ENCODE results near the gene TMEM94.

Gene TMEM94

DNA sequence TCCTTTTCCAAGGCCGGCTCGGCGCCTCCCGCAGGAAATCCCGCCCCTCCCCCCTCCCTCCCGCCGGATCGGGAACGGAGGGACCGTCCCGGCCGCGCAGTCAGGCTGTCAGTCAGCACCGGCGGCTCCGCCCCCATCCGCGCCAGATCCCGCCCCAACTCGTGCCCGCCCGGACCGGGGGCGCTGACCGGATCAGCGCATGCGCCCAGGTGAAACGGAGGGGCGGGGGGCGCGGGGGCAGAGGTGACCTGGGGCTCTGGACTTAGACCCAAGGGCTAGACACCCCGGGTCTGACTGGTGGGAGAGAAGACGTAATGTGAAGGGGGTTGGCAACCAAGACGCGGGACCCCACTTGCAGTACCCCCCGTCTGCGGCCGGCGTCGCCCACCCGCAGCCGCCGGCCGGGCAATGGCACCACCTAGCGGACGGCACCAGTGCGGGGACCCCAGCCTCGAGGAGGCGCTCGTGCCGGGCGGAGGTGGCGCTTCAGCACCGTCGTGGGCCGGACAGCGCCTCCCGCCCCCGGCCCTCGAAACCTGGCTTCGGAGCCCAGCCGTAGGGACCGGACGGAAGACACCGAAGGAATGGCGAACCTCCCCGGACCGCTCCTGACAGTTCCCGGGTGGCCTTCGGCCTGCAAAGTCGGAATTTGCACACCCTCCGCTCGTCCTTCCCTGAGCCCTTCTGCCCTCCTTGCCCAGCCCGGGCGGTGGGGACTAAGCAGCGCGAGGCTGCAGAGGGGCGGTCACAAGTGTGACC is 59.2 kb downstream of the TMEM94 start, which contains the start of gene CASKIN2:
Gene CASKIN2, minus strand, starts transcription at position 42 of the 759 bp plus-strand sequence. CDS start 1,733 bp downstream, outside the sequence.
- TF ChIP-seq EZH2 (optimal IDR thresholded peaks at IDR 0.05; ENCODE audit: low read depth, low read length) = no peak
- TF ChIP-seq, protein P1, sequence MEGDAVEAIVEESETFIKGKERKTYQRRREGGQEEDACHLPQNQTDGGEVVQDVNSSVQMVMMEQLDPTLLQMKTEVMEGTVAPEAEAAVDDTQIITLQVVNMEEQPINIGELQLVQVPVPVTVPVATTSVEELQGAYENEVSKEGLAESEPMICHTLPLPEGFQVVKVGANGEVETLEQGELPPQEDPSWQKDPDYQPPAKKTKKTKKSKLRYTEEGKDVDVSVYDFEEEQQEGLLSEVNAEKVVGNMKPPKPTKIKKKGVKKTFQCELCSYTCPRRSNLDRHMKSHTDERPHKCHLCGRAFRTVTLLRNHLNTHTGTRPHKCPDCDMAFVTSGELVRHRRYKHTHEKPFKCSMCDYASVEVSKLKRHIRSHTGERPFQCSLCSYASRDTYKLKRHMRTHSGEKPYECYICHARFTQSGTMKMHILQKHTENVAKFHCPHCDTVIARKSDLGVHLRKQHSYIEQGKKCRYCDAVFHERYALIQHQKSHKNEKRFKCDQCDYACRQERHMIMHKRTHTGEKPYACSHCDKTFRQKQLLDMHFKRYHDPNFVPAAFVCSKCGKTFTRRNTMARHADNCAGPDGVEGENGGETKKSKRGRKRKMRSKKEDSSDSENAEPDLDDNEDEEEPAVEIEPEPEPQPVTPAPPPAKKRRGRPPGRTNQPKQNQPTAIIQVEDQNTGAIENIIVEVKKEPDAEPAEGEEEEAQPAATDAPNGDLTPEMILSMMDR (IDR thresholded peaks at IDR 0.05; ENCODE audit: low read length) = peak; percentile 97
- TF ChIP-seq EZH2phosphoT487 (IDR thresholded peaks at IDR 0.05; ENCODE audit: low read length) = no peak
- no peak within 1 kb of the TSS for H3K27ac ChIP-seq (ENCODE audit: low read length)
- H3K4me2 ChIP-seq (ENCODE audit: low read depth, low read length) = peak within 1 kb of the TSS; percentile 87
- H3K27me3 ChIP-seq (replicated peaks; ENCODE audit: insufficient read depth, low read length) = no peaks in the 10 kb centered on the region
- H4K20me1 ChIP-seq (ENCODE audit: insufficient read depth, low read length) = no peaks in the 10 kb centered on the region
- H2AFZ ChIP-seq (ENCODE audit: low read length) = peak within 1 kb of the TSS; percentile 79
- peaks cover 13% of the 10 kb centered on the region for H3K4me1 ChIP-seq (ENCODE audit: low read length)
- H3K36me3 ChIP-seq (replicated peaks; ENCODE audit: insufficient read depth, low read length) = no peaks in the 10 kb centered on the region
- no peaks in the 10 kb centered on the region for H3K9me2 ChIP-seq (replicated peaks; ENCODE audit: insufficient read depth, low read length)
- peak within 1 kb of the TSS; percentile 38; the same call in 1 of the 2 replicates for H3K9ac ChIP-seq (ENCODE audit: low read length)
- peak within 1 kb of the TSS; percentile 63 for H3K4me3 ChIP-seq (ENCODE audit: low read length)
- peaks cover 17% of the 10 kb centered on the region for H3K79me2 ChIP-seq (ENCODE audit: low read length)
- no peaks in the 10 kb centered on the region for H3K9me3 ChIP-seq (replicated peaks; ENCODE audit: insufficient read depth, low read length)
- DNase-seq = peak; percentile 86
- H3F3A ChIP-seq (ENCODE audit: insufficient read depth, low read length) = peaks cover 7% of the 10 kb centered on the region; the same call in 1 of the 2 replicates

DNA sequence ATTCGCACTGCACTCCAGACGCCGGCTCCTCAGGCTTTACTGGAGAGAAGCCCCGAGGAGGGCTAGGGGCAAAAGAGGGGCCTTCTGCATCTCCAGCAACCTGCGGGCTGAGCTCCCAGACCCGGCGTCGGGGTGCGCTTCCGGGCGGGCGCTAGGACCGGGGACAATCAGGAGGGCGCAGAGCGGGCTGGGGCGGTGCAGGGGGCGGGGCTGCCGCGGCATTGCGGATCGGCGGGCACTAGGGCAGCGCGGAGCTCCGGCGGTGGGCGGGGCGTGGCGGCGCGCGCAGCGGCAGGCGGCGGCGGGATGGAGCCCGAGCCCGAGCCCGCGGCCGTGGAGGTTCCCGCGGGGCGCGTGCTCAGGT is 59.8 kb downstream of the TMEM94 start, which contains the start of gene TSEN54:
Gene TSEN54, plus strand, starts transcription at position 274 of the 364 bp plus-strand sequence. Its CDS starts 33 bp downstream, at position 307.
- Histone ChIP-seq H3K36me3 (replicated peaks; ENCODE audit: insufficient read depth, low read length) (no peaks in the 10 kb centered on the region), H4K20me1 (ENCODE audit: insufficient read depth, low read length) (no peaks in the 10 kb centered on the region), H3K4me2 (ENCODE audit: low read depth, low read length) (peak within 1 kb of the TSS; percentile 87), H3K9me3 (replicated peaks; ENCODE audit: insufficient read depth, low read length) (no peaks in the 10 kb centered on the region), H3K9ac (ENCODE audit: low read length) (peak within 1 kb of the TSS; percentile 66; the same call in 1 of the 2 replicates), H3F3A (ENCODE audit: insufficient read depth, low read length) (peaks cover 7% of the 10 kb centered on the region; the same call in 1 of the 2 replicates), H3K27ac (ENCODE audit: low read length) (peak within 1 kb of the TSS; percentile 37; the same call in 1 of the 2 replicates), H2AFZ (ENCODE audit: low read length) (peak within 1 kb of the TSS; percentile 79), H3K79me2 (ENCODE audit: low read length) (peaks cover 17% of the 10 kb centered on the region), H3K9me2 (replicated peaks; ENCODE audit: insufficient read depth, low read length) (no peaks in the 10 kb centered on the region), H3K4me3 (ENCODE audit: low read length) (peak within 1 kb of the TSS; percentile 93), H3K27me3 (replicated peaks; ENCODE audit: insufficient read depth, low read length) (no peaks in the 10 kb centered on the region), H3K4me1 (ENCODE audit: low read length) (peaks cover 13% of the 10 kb centered on the region)
- TF ChIP-seq, protein P1 (IDR thresholded peaks at IDR 0.05; ENCODE audit: low read length) = no peak
- TF ChIP-seq EZH2 (optimal IDR thresholded peaks at IDR 0.05; ENCODE audit: low read depth, low read length) = no peak
- no peak for TF ChIP-seq EZH2phosphoT487 (IDR thresholded peaks at IDR 0.05; ENCODE audit: low read length)
- peak; percentile 93 for DNase-seq

DNA sequence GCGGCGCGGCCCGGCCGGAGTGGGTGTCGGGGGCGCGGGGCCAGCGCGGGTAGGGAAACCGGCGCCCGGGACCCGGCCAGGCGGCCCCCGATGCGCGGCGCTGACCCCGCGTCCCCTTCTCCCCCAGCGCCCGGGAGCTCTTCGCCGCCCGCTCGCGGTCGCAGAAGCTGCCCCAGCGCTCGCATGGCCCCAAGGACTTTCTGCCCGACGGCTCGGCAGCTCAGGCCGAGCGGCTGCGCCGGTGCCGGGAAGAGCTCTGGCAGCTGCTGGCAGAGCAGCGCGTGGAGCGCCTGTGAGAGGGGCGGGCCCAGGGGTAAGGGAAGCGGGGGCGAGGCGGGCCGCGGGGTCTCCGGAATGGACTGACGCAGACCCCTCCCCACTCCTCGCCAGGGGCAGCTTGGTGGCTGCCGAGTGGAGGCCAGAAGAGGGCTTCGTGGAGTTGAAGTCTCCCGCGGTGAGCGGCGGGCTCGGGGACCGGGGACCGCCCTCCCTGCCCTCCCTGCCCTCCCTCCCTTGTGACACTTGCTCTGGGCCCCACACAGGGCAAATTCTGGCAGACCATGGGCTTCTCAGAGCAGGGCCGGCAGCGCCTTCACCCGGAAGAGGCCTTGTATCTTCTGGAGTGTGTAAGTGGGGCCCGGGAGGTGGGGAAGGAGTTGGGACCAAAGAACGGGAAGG is 60.3 kb downstream of the TMEM94 start:
- Histone ChIP-seq H3K79me2 (ENCODE audit: low read length) (peaks cover 17% of the 10 kb centered on the region), H3F3A (ENCODE audit: insufficient read depth, low read length) (peaks cover 7% of the 10 kb centered on the region; the same call in 1 of the 2 replicates), H3K4me3 (ENCODE audit: low read length) (peak overlapping the region; percentile 93), H3K27me3 (replicated peaks; ENCODE audit: insufficient read depth, low read length) (no peaks in the 10 kb centered on the region), H3K36me3 (replicated peaks; ENCODE audit: insufficient read depth, low read length) (no peaks in the 10 kb centered on the region), H3K4me2 (ENCODE audit: low read depth, low read length) (peak overlapping the region; percentile 76), H3K9me2 (replicated peaks; ENCODE audit: insufficient read depth, low read length) (no peaks in the 10 kb centered on the region), H3K4me1 (ENCODE audit: low read length) (peaks cover 13% of the 10 kb centered on the region), H3K9me3 (replicated peaks; ENCODE audit: insufficient read depth, low read length) (no peaks in the 10 kb centered on the region), H4K20me1 (ENCODE audit: insufficient read depth, low read length) (no peaks in the 10 kb centered on the region), H3K9ac (ENCODE audit: low read length) (peak overlapping the region; percentile 66; the same call in 1 of the 2 replicates), H3K27ac (ENCODE audit: low read length) (peak overlapping the region; percentile 37; the same call in 1 of the 2 replicates), H2AFZ (ENCODE audit: low read length) (peak overlapping the region; percentile 60)
- DNase-seq = peak; percentile 23
- TF ChIP-seq EZH2phosphoT487 (IDR thresholded peaks at IDR 0.05; ENCODE audit: low read length) (no peak), EZH2 (optimal IDR thresholded peaks at IDR 0.05; ENCODE audit: low read depth, low read length) (no peak)
- TF ChIP-seq, protein P1 (IDR thresholded peaks at IDR 0.05; ENCODE audit: low read length) = no peak

All from MM.1S (cell line).